ENCODE results near the gene ABCC2. TPM values are rescaled to one million over a fixed set of nuclear protein-coding genes. Genes with fewer than 3 reads are reported as not detected.
A peak's percentile ranks its signal among the peaks of the same experiment; 100 is the strongest.
"Not testable (repeated sequence)": the region's sequence is repeated elsewhere in the genome, so short reads cannot be mapped to it uniquely, and the experiment has no call there.

ABCC2 gene
- total RNA-seq, 2 donors from 2014 or later, result 1.3 to 4.3 TPM

- Histone ChIP-seq H3K27ac (no peak overlapping the region), H3K4me3 (no peak overlapping the region), H3K4me1 (no peaks in the 10 kb centered on the region), H3K9me3 (no peaks in the 10 kb centered on the region), H3K27me3 (no peaks in the 10 kb centered on the region), H3K36me3 (replicated peaks in 1 of 2; ENCODE audit: insufficient read depth in 1 of 2, low read depth in 2 of 2) (no peaks in the 10 kb centered on the region)
- intact Hi-C loops (cut with DNase I), result loop anchor here (10.0 kb wide), 1 partner anchor 96 kb away; no protein-coding TSS in a partner anchor
- 70 to 76% methylated on average over 6 to 8 of the region's 8 CpGs for WGBS, 2 donors
- ATAC-seq, result no peak
- TF ChIP-seq POLR2A (IDR thresholded peaks at IDR 0.05), result no peak
- no peak for TF ChIP-seq CTCF (IDR thresholded peaks at IDR 0.05)
- DNase-seq, result no peak
These were observed 76.4 kb downstream of the ABCC2 start for GRCh38 chr10:99858849-99859248.

- no peaks in the 10 kb centered on the region for H3K9me3 ChIP-seq
- H3K27ac ChIP-seq, result no peak overlapping the region
- H3K36me3 ChIP-seq (replicated peaks in 1 of 2; ENCODE audit: insufficient read depth in 1 of 2, low read depth in 2 of 2), result no peaks in the 10 kb centered on the region
- H3K27me3 ChIP-seq, result no peaks in the 10 kb centered on the region
- peak in 5 of 7 experiments; percentile 10 to 30 (median 18) for TF ChIP-seq CTCF (IDR thresholded peaks at IDR 0.05)
- TF ChIP-seq POLR2A (IDR thresholded peaks at IDR 0.05), result no peak
- DNase-seq (peak in 1 of 4 donors; percentile 30), ATAC-seq (no peak)
- no peaks in the 10 kb centered on the region for H3K4me1 ChIP-seq
- intact Hi-C loops (cut with DNase I), result loop anchor here (10.0 kb wide), 1 partner anchor 95 kb away; no protein-coding TSS in a partner anchor
- no peak overlapping the region for H3K4me3 ChIP-seq
- 23 to 31% methylated on average over 5 of the region's 5 CpGs for WGBS, 2 donors
These were observed 77.1 kb downstream of the ABCC2 start for GRCh38 chr10:99859585-99859984.

GRCh38 chr10:99860466-99860865 is 78.0 kb downstream of the ABCC2 start:
- H3K4me3 ChIP-seq, result no peak overlapping the region
- H3K9me3 ChIP-seq, result no peaks in the 10 kb centered on the region
- H3K36me3 ChIP-seq (replicated peaks in 1 of 2; ENCODE audit: insufficient read depth in 1 of 2, low read depth in 2 of 2), result no peaks in the 10 kb centered on the region
- intact Hi-C loops (cut with DNase I), result no loop called here
- 81 to 88% methylated on average over 8 of the region's 8 CpGs for WGBS, 2 donors
- no peak for TF ChIP-seq CTCF (IDR thresholded peaks at IDR 0.05)
- TF ChIP-seq POLR2A (IDR thresholded peaks at IDR 0.05), result no peak
- ATAC-seq (no peak), DNase-seq (no peak)
- H3K27ac ChIP-seq, result no peak overlapping the region
- H3K27me3 ChIP-seq, result no peaks in the 10 kb centered on the region
- no peaks in the 10 kb centered on the region for H3K4me1 ChIP-seq

- 63 to 72% methylated on average over 9 of the region's 9 CpGs for WGBS, 2 donors
- H3K4me3 ChIP-seq; H3K27me3 ChIP-seq; H3K27ac ChIP-seq; H3K36me3 ChIP-seq (replicated peaks in 1 of 2; ENCODE audit: insufficient read depth in 1 of 2, low read depth in 2 of 2); H3K4me1 ChIP-seq; DNase-seq; ATAC-seq; intact Hi-C loops (cut with DNase I); H3K9me3 ChIP-seq: not testable (repeated sequence)
These were observed 81.2 kb downstream of the ABCC2 start for GRCh38 chr10:99863535-99864240.

- H3K27ac ChIP-seq; H3K9me3 ChIP-seq; H3K4me1 ChIP-seq; H3K27me3 ChIP-seq; H3K36me3 ChIP-seq (replicated peaks in 1 of 2; ENCODE audit: insufficient read depth in 1 of 2, low read depth in 2 of 2); ATAC-seq; DNase-seq; H3K4me3 ChIP-seq; intact Hi-C loops (cut with DNase I): not testable (repeated sequence)
- 56 to 83% methylated on average over 3 of the region's 3 CpGs for WGBS, 2 donors
These were observed 84.8 kb downstream of the ABCC2 start for GRCh38 chr10:99867250-99867649.

Data from body of pancreas (tissue), 4 donors.